LHCN-M2 (cell line): ENCODE results near the gene PSKH1. TPM values are rescaled to one million over a fixed set of nuclear protein-coding genes. Genes with fewer than 3 reads are reported as not detected.

Experiments
- DNase-seq: peaks from one replicate; pipeline ENCODE4 v3.0.0-alpha.2; 2012; ENCODE audit warnings: low read depth
- total RNA-seq: library from RNA; depleted of rRNA; stranded (reverse); fragments of >200 nt; gene quantifications from 2 replicates; pipeline ENCODE4 v1.2.3, GENCODE V29; 2014; rRNA removed

PSKH1 gene
- total RNA-seq, 1 experiment from 2014 or later, result 10.3 TPM

DNA sequence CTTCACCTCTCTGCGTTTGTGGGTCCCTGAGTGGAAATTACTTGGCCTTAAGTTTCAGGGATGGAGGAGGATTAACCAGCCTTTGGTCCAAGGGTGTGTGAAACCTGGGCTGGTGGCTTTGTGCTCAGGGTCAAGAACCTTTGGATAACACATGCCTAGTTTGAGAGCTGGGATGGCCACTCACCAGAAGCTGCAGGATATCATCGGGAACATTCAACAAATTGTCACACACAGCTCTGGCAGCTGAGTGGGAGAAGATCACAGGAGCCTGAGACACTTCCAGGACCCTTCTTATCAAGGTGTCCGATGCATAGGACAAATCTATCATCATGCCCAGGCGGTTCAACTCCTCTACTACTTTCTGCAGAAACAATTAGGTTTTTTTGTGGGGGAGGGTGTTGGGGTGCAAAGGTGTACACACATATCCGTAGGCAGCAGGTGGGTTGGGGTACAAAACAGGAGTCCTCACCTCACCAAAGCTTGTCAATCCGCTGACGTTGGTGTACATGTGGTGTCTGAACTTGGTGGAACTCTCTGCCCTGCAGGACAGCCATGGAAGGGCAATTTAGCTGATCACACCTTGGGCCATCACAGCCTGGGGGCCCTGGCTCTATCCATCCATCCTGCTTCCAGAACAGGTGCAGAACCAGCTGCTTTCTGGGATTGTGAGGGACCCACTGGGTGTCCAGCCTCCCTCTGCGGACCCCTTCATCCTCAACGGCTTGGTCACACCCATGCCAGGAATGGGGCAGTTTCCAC, 84.6 kb downstream of the PSKH1 start:
- DNase-seq, result no peak

Other genes with a start within 250 kb of the PSKH1 start
- 0.58 and 0.92 TPM in 2 replicates for gene CARMIL2, start 248.1 kb upstream of the PSKH1 start, total RNA-seq
- gene ACD, start 233.0 kb upstream of the PSKH1 start, total RNA-seq, result 44.2 and 49.5 TPM in 2 replicates
- gene PARD6A, start 232.3 kb upstream of the PSKH1 start, total RNA-seq, result 0.86 and 3.2 TPM in 2 replicates
- 13.8 and 17.1 TPM in 2 replicates for gene ENKD1, start 226.5 kb upstream of the PSKH1 start, total RNA-seq
- 4.6 and 6.3 TPM in 2 replicates for gene C16orf86, start 226.4 kb upstream of the PSKH1 start, total RNA-seq
- 15.9 and 17.4 TPM in 2 replicates for gene GFOD2, start 173.9 kb upstream of the PSKH1 start, total RNA-seq
- gene RANBP10, start 86.7 kb upstream of the PSKH1 start, total RNA-seq, result 3.8 and 4.5 TPM in 2 replicates
- gene TSNAXIP1, start 86.4 kb upstream of the PSKH1 start, total RNA-seq, result 0.77 and 1.6 TPM in 2 replicates
- gene THAP11, start 50.9 kb upstream of the PSKH1 start, total RNA-seq, result 61.6 and 65.5 TPM in 2 replicates
- 86.3 and 142 TPM in 2 replicates for gene NUTF2, start 46.3 kb upstream of the PSKH1 start, total RNA-seq
- 52.6 and 55.5 TPM in 2 replicates for gene CENPT, start 45.6 kb upstream of the PSKH1 start, total RNA-seq
- gene EDC4, start 20.2 kb upstream of the PSKH1 start, total RNA-seq, result 59.2 and 67.7 TPM in 2 replicates
- not detected in 2 replicates for gene NRN1L, start 8.4 kb upstream of the PSKH1 start, total RNA-seq
- gene CTRL, start 38.6 kb downstream of the PSKH1 start, total RNA-seq, result 0.71 and 2.6 TPM in 2 replicates
- gene PSMB10, start 43.6 kb downstream of the PSKH1 start, total RNA-seq, result 37.6 and 38.1 TPM in 2 replicates
- gene LCAT, start 50.9 kb downstream of the PSKH1 start, total RNA-seq, result 11.7 and 13.3 TPM in 2 replicates
- gene SLC12A4, start 75.4 kb downstream of the PSKH1 start, total RNA-seq, result 61.7 and 62.6 TPM in 2 replicates
- not detected in 2 replicates for gene DPEP3, start 87.2 kb downstream of the PSKH1 start, total RNA-seq
- not detected in 2 replicates for gene DPEP2, start 106.2 kb downstream of the PSKH1 start, total RNA-seq
- not detected in 2 replicates for gene DPEP2NB, start 122.7 kb downstream of the PSKH1 start, total RNA-seq
- gene DDX28, start 130.0 kb downstream of the PSKH1 start, total RNA-seq, result 10.5 and 13.4 TPM in 2 replicates
- gene DUS2, start 130.0 kb downstream of the PSKH1 start, total RNA-seq, result 18.3 and 20.1 TPM in 2 replicates
- 22.3 and 26.5 TPM in 2 replicates for gene NFATC3, start 192.1 kb downstream of the PSKH1 start, total RNA-seq